Stimulated activated naive CD4-positive, alpha-beta T cell (primary cell): ENCODE measurements around the gene HAP1.
"Not testable (repeated sequence)": the region's sequence is repeated elsewhere in the genome, so short reads cannot be mapped to it uniquely, and the experiment has no call there.

Experiments used
- DNase-seq, 6 experiments: peaks; one replicate each; lab custom pipeline; 2025; lab: John Stamatoyannopoulos, UW

Gene HAP1, protein sequence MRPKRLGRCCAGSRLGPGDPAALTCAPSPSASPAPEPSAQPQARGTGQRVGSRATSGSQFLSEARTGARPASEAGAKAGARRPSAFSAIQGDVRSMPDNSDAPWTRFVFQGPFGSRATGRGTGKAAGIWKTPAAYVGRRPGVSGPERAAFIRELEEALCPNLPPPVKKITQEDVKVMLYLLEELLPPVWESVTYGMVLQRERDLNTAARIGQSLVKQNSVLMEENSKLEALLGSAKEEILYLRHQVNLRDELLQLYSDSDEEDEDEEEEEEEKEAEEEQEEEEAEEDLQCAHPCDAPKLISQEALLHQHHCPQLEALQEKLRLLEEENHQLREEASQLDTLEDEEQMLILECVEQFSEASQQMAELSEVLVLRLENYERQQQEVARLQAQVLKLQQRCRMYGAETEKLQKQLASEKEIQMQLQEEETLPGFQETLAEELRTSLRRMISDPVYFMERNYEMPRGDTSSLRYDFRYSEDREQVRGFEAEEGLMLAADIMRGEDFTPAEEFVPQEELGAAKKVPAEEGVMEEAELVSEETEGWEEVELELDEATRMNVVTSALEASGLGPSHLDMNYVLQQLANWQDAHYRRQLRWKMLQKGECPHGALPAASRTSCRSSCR

DNA sequence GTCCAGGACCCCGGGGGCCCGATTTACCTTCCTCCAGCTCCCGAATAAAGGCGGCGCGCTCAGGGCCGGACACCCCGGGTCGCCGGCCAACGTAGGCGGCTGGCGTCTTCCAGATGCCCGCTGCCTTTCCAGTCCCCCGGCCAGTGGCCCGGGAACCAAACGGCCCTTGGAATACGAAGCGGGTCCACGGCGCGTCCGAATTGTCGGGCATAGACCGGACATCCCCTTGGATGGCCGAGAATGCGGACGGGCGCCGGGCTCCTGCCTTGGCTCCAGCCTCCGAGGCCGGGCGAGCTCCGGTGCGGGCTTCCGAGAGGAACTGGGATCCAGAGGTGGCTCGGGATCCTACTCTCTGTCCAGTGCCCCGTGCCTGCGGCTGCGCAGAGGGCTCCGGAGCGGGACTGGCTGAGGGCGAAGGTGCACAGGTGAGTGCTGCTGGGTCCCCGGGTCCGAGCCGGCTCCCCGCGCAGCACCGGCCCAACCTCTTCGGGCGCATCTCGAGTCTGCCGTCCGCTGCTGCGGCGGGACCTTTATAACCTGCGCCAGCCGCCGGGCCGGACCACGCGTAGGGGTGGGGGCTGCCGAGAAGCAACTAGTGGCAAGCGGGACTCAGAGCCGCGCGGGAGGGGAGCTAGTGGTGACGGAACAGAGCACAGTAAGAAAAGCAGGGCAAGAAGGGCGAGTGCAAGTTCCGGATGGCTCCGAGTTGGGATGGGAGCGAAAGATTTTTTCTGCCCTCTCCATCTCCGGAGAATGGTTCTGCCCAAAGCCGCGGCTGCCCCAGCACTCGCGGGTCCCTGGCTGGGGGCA is at the start of gene HAP1:
Gene HAP1, minus strand, starts transcription at position 505 of the 810 bp plus-strand sequence. Its CDS starts 9 bp downstream, at position 496.
- peak in 2 of 6 experiments; percentile 1 to 13 for DNase-seq

DNA sequence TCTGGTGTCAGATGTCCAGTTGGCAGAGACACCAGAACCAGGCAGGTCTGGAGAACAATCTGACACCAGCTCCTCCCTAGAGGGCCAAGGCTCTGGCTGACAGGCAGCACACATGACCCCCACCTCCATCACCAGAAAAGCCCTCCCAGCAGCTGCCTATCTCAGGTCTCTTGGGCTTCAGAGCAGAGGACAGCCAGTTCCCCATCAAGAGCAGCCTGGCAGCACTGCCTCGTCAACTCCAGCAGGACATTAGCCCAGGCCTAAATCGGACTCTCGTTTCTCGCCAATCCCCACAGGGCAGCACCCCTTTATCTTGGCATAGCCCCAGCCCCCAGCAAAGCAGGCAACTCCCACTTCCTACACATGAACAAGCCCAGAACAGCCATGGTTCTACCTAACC is 47.7 kb upstream of the HAP1 start:
- no peak for DNase-seq

DNA sequence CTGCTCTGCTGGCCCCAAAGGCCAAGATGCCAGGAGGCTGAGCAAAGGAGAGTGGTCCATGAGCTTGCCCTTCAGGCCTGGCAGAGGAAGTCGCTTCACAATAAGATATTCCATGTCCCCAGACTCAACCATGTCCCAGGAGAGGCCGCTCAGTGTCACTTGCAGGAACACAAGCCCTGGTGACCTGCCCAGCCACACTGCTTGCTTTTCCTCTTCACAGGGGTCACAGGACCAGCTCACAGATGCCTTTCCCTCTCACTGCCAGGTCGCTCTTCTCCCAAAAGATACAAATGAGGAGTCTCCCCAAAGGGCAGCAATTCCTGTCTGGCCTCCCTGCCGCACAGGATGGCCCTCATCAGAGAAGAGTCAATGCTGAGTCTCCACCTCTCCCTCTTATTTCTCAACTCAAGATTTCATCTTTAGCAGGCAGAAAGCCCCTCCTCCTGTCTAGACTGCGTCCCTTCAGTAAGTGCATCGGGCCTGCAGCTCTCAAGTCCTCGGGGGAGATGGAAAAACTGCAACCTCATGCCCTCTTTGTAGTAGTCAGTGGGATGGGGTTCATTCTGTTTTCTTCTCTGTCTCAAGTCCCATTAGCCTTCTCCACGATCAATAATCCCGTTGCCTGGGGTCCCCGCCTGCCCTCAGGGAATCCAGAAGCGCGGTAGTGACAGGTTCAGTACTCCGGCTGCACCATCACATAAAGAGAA is 47.1 kb upstream of the HAP1 start:
- DNase-seq, result no peak

DNA sequence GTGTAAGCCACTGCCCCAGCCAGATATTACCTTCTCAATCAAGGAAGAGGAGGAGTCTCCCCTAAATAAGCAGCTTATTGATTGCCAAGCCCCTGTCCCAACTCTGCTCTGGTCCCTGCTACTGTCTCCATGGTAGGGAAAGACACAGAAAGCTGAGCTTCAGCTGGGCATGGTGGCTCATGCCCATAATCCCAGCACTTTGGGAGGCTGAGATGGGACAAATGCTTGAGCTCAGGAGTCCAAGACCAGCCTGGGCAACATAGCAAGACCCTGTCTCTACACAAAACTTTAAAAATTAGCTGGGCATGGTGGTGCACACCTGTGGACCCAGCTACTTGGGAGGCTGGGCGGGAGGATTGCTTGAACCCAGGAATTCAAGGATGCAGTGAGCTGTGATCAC is 45.5 kb upstream of the HAP1 start:
- no peak for DNase-seq

DNA sequence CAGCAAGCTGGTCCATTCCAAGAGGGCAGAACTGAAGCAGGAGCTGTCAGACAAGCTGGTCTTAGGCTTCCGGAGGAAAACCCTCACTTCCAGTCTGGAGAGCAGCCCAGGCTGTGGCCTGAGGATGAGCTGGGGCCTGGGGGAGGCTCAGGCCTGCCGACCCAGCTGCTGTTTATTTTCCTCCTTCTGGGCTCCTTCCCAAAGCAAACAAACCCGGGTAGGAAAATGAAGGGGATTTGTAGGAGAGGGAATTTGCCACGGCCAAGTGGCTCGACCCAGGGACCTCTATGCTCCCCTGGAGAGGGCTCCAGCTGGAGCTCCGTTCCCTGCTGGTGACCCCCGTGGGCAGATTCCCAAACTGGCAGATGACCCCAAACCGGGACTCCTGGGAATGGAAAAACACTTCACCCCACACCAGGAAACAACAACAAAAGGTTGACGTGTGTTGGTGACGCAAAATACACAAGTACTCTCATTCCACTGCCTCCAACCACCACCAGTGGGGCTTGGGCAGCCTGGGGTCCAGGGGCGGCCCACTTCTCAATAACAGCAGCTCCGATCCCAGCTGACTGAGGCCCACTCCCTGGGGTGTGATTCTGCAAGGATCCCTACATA is 43.2 kb upstream of the HAP1 start:
- DNase-seq, result no peak

DNA sequence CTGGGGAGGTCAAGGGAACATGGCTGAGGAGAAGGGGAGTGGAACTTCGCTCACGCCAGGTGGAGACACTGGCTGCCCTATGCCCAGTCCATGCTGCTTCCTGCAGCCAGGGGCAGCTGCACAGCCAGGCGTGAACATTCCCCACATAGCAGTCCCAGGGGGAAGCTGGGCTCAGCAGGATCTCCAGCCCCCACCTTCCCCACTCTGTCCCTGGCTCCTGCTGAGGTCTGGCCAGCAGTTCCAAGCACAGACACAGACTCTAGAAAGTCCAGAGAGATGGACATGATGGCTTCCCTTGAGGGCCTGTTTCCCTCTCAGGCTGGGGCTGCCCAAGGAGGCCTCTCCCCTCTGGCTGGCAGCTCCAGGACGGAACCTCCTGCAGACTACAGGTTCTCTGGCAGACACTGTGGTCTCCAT is 42.7 kb upstream of the HAP1 start:
- DNase-seq, result no peak

DNA sequence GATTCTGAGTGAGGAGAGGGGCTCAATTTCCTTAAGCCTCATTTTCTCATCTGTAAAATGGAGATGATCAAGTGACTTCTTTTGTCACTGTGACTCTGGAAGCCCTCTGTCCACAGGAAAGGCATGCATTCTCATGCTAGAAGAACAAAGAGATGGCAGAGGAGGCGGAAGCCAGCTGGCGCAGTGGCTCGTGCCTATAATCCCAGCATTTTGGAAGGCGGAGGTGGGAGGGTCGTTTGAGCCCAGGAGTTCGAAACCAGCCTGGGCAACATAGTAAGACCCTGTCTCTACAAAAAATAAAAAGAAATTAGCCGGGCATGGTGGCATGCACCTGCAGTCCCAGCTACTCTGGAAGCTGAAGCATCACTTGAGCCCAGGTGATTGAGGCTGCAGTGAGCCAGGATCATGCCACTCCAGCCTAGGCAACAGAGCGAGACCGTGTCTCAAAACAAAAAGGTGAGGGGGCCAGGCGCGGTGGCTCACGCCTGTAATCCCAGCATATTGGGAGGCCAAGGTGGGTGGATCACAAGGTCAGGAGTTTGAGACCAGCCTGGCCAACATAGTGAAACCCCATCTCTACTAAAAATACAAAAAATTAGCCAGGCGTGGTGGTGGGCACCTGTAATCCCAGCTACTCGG is 41.9 kb upstream of the HAP1 start:
- not testable (repeated sequence) for DNase-seq

DNA sequence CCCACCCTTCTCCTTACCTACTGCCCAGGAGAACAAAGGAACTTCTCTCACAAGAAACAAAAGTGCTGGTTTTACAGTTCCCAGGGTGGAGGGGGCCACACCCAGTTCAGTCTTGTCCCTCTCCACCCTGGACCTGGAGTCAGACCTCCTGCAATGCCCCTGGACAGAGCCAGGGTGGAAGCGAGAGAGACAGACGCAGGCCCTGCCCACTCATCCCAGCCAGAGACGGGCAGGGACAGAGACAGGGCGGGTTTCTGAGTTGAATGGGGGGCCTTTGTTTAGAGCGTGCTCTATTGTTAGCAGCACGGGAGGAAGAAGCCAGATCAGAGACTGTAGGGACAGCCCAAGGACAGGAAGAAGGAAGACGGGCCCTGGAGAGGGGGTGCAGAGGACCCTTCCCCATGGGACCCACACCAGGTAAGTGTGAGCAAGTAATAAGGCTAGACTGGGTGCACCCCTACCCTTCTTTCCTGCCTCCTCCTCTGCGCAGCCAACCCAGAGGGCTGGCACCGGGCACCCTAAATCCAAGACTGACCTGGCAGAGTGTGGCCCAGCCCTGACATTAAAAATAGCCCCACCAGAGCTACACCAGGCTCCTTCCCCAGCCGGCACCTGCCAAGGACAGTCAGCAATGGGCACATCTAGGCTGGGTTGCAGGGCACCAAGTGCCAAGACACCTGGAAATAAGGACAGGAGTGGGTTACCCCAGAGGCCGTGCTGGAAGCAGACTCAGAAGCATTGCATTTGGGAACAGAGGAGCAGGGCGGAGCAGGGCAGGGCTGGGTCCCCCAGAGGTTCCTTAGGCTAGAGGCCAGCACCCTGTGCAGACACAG is 41.2 kb upstream of the HAP1 start:
- DNase-seq, result no peak

DNA sequence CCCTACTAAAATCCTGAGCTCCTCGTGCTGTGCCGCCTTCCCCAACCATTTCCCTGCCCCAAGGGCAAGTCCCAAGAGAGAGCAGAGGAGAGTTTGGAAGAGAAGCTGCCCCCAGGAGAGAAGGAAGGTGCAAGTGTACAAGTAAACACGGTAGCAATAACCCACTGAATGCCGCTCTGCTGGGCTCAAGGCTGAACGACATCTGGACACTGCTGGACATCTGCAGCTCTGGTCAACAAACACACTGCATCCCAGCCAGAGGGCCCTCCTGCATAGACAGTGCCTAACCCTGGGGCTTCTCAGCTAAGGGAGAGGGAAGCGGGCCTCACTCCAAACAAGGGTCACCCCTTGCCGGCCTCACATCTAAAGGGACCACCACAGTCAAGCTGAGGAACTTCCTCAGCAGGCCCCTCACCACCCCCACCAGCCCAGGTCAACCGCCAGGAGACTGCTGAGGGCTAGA is 39.3 kb upstream of the HAP1 start:
- no peak for DNase-seq

DNA sequence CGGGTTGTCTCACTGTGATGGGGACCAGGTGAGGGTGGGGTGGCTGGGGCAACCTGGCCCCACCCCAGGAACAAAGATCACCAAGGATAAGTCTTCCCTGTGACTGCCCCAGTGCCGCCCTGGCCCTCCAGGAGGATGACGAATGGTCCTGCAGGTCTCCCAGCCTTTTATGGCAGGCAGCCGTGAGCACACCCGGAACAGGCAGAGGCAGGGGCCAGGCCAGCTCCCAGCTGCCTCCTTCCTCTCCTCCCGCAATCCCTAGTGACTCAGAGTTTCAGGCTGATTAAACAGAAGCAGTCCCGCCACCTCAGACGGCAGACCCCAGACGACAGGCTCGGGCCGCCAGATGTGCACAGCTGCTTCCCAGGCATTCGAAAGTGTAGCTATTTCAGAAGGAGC is 38.7 kb upstream of the HAP1 start:
- DNase-seq, result no peak

DNA sequence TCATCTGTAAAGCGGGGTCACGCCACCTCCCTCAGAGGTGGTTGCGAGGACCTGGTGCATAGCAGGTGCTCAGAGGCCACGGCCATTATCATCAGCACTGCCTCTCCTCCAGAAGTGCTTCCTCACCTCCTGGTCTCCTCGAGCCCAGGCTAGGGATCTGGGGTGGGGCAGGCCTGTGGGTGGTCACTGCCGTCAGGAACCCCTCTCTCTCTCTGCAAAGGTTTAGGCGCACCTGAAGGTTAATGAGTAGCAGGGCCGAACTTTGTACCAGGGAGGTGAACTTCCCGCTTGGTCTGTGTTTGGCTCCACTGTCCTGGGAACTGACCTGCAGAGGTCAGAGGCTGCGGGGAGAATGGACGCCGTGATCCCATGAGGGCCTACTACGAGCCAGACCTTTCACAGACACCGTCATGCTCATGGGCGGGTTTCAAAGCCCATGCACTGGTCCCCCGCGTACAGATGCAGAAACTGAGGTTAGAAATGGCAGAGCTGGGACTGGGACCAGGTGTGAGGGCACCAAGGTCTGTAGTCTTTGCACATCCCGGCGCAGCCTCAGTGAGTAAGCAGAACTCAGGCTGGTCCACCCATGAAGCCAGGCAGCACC is 38.2 kb upstream of the HAP1 start:
- DNase-seq, result no peak

DNA sequence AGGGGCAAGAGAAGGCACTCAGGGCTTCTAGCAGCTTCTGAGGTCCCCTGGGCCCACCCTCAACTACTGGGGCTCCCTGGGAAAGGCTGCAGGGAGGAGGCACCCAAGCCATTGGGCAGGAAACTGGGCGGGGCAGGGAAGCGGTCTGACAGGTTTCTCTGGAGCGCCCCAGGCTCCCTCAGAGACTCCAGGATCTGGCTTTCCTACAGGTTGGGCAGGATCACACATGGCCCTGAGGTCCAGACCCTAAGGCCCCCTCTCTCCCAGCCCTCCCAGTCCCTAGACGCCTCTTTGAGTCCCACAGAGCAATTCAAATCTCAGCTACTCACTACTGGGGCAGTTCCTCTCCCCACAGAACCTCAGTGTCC is 37.8 kb upstream of the HAP1 start:
- no peak for DNase-seq

DNA sequence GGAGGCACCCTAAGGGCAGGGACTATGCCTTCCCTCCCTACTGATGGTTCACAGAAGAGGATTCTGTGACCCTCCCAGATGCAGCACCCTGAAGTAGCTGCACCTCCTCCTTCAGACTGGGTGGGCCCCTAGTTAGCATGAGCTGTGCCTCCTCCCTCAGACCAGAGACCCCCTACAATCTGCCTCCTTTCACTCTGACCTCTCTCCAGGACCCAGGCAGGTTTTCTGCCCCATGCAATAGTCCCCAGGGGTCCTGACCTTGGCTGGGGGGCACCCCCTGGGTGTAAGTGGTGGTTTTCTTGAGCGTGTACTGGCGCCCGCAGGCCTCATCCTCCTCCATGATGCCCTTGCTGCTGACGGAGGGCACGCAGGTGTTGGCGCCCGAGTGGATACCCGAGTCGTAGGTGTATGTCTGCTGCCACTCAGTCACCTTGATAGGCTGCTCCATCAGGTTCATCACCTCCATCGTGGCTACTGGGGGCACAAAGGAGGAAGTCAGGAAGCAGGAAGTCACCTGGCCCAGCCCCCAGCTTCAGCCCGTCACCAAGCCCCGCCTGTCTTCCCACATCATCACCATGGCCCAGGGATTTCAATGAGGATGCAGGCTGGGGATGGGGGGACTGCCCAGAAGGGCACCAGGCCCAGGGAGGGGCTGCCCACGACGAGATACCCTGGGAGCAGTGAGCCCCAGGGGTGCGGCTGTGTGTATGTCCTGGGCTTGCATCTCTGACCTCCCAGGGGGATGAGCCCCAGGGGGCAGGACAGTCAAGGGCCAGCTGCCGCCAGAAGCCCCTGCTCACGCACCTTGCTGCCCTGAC is 37.2 kb upstream of the HAP1 start:
- no peak for DNase-seq

DNA sequence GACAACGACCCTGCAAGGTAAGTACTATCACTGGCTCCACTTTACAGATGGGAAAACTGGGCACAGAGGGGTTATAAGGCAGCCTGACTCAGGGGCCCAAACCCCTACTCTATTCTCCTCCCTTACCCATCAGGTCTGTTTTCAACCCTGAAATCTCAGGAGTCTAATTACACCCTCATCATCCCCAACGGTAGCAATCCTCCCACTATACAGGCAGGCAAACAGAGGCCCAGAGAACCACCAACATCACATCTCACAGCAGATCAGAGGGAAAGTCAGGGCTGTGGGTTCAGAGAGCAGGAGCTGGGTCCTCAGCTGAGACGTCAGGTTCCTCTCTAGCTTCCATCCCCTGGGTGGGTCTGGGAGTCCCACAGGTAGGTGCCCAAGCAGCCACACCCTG is 35.5 kb upstream of the HAP1 start:
- no peak for DNase-seq

DNA sequence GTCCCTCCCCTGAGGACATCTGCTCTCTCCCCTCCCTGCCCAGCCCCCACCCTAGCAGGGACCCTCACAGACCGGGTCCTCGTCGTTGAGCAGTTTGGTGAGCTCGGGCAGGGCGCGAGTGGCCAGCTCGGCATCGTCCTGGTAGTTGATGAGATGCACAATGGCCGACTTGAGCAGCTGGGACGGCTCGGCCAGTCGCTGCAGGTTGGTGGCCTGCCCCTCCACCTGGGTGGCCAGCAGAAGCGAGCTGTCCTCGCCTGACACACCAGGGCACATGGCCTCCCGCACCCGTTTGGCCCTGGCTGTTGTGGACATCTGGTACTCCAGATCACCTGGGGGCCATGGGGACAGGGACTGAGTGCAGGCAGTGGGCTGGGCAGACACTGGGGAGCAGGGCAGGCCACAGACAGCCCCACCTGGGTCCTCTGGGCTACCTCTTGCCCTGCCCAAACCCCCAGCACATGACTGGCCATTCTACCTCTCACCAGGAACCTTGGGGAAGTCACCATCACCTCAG is 35.0 kb upstream of the HAP1 start:
- no peak for DNase-seq

DNA sequence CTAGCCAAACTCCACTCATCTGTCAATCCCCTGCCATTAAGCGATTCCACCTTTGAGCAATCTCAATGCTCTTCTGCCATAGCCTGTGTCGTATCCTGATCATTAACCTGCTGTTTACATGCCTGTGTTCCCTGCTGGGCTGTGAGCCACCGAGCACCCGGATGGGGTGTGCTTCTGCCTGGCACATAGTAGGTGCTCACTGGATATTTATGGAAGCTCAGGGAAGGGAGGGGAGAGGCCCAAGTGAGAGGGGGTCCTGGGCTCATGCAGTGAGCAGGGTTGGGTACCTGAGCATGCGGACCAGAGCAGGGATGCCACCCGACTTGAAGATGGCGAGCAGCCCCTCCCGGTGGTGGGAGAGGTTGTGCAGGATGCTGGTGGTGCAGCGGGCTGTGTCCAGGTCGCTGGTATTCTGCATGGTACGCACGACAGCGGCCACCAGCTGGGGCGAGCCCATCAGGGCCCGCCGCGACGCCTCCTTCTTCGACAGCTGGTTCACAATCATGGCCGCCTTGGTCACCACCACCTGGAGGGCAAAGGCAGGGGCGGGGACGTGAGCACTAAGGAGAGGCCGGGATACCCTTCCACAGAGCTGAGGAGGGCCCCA is 34.3 kb upstream of the HAP1 start:
- DNase-seq, result no peak

DNA sequence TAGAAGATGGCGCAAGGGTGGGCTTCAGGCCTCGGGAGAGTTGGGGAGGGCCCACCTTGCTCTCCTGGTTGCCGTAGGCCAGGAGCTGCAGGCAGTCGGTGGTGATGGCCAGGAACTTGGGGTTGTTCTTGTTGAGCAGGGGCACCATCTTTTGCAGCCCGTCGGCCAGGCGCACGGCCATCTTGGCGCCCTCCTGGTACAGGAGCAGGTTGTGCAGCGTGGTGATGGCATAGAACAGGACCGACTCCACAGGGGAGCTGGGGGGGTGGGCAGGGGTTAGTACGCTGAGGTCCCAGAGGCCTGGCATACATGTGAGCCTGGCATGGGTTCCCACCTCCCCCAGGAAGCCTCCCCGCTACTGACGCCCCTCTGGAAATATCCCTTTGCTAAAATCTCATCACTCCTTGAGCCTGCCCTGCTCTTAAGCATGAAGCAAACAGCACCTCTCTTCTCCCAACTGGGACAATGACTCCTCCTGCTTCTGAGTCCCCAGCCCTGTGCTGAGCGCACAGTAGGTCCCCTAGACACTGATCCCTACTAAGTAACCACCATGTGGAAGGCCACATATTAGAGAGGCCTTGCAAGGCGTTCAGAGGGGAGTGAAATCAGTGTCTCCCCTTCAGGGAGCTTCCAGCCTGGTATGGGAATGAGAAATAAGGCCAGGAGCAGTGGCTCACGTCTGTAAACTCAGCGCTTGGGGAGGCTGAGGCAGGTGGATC is 33.0 kb upstream of the HAP1 start:
- no peak for DNase-seq

DNA sequence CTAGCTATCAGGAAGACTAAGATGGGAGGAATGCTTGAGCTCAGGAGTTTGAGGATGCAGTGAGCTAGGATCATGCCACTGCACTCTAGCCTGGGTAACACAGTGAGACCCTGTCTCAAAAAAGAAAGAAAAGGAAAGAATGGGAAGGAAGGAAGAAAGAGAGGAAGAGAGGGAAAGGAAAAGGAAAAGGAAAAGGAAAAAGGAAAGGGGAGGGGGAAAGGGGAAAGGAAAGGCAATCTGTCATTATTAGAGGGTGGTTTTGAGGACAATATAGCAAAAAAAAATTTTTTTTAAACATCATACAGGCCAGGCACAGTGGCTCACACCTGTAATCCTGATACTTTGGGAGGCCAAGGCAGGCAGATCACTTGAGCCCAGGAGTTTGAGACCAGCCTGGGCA is 31.7 kb upstream of the HAP1 start:
- DNase-seq, result no peak
